A549 (cell line): ENCODE results near the gene ZNF362. TPM values are rescaled to one million over a fixed set of nuclear protein-coding genes. Genes with fewer than 3 reads are reported as not detected.

Source experiments
- ATAC-seq, 2 experiments: fragments of 200-7000 bp in 1 of 2; fragments of >200 bp in 1 of 2; cut with Nextera tagmentation in 1 of 2; cut with Tn5 transposase in 1 of 2; 3 replicates each; pipeline versions ENCODE4 v1.8.0 to v1.9.1; 2018 to 2020; ENCODE audit warnings: mild to moderate bottlenecking in 1 of 2, moderate library complexity in 1 of 2
- CTCF ChIA-PET: fragments of 300-600 bp; sonication (Branson Sonifier 250); formaldehyde crosslinking; extraction: SDS; loops from one replicate; lab custom pipeline; 2021; ENCODE audit warnings: antibody characterized with exemption, inconsistent platforms; lab: Yijun Ruan, JAX
- POLR2A ChIA-PET: fragments of 350-600 bp; formaldehyde crosslinking; extraction: SDS; loops from one replicate; lab custom pipeline; 2021; ENCODE audit warnings: antibody characterized with exemption, inconsistent platforms; lab: Yijun Ruan, JAX
- DNase-seq, 2 experiments: peaks; one replicate each; pipeline versions ENCODE4 v3.0.0 to v3.0.0-alpha.2; 2011 to 2016; ENCODE audit warnings: low read depth in 1 of 2, low spot score in 1 of 2
- FAIRE-seq: peaks from 2 replicates; lab custom pipeline; 2011; peaks lifted over from hg19 to GRCh38; lab: Jason Lieb, UNC
- H3K27ac ChIP-seq, 2 experiments: fragments of >200 bp; sonication (Bioruptor Twin); formaldehyde crosslinking; 3 replicates each; pipeline ENCODE4 v1.5.1; 2016 to 2017
- H3K4me1 ChIP-seq: fragments of >200 bp; sonication (Bioruptor Twin); formaldehyde crosslinking; 3 replicates; pipeline ENCODE4 v1.6.1; 2016
- H3K4me2 ChIP-seq: fragments of >200 bp; sonication (Bioruptor Twin); formaldehyde crosslinking; 3 replicates; pipeline ENCODE4 v1.6.1; 2016
- H3K4me3 ChIP-seq: fragments of >200 bp; sonication (Bioruptor Twin); formaldehyde crosslinking; 3 replicates; pipeline ENCODE4 v1.5.1; 2016
- H3K9me3 ChIP-seq: fragments of >200 bp; sonication (Bioruptor Twin); formaldehyde crosslinking; 3 replicates; pipeline ENCODE4 v1.6.1; 2016
- CEBPB ChIP-seq, 2 experiments: fragments of >200 bp in 1 of 2; sonication (Bioruptor Twin) in 1 of 2; formaldehyde crosslinking in 1 of 2; IDR thresholded peaks; 2 replicates each; pipeline ENCODE4 v1.6.1; 2012 to 2016
- CHD2 ChIP-seq: fragments of 150-350 bp; IDR thresholded peaks from 2 replicates; pipeline ENCODE4 v1.6.1; 2014; ENCODE audit warnings: low read length; ENCODE audit not compliant: partially characterized antibody
- CTCF ChIP-seq: fragments of >200 bp; sonication (Bioruptor Twin); formaldehyde crosslinking; IDR thresholded peaks from 3 replicates; pipeline ENCODE4 v1.5.1; 2016
- EP300 ChIP-seq, 2 experiments: fragments of >200 bp; sonication (Bioruptor Twin); formaldehyde crosslinking; IDR thresholded peaks; 2 replicates in 1 of 2; 3 replicates in 1 of 2; pipeline ENCODE4 v1.6.1; 2016 to 2017
- ESRRA ChIP-seq: fragments of 150-350 bp; IDR thresholded peaks from 2 replicates; pipeline ENCODE4 v1.6.1; 2014; ENCODE audit warnings: mild to moderate bottlenecking, low read length, borderline replicate concordance
- HDAC2 ChIP-seq: fragments of 200-600 bp; sonication (generic); IDR thresholded peaks from 2 replicates; pipeline ENCODE4 v1.6.1; 2016
- HES2 ChIP-seq: fragments of >200 bp; sonication (Bioruptor Twin); formaldehyde crosslinking; IDR thresholded peaks from 2 replicates; pipeline ENCODE4 v1.6.1; 2016
- HMGXB4 ChIP-seq: fragments of 250-450 bp; sonication (Bioruptor Pico); IDR thresholded peaks from 2 replicates; pipeline ENCODE4 v1.5.0; 2021; ENCODE audit warnings: mild to moderate bottlenecking, moderate library complexity, borderline replicate concordance
- HOXA7 ChIP-seq: fragments of 250-450 bp; sonication (Bioruptor Pico); IDR thresholded peaks from 2 replicates; pipeline ENCODE4 v1.5.0; 2020; ENCODE audit warnings: mild to moderate bottlenecking, moderate library complexity
- JUNB ChIP-seq: fragments of >200 bp; sonication (Bioruptor Twin); formaldehyde crosslinking; IDR thresholded peaks from 2 replicates; pipeline ENCODE4 v1.6.1; 2016
- KDM1A ChIP-seq: fragments of 200-600 bp; sonication (generic); IDR thresholded peaks from 2 replicates; pipeline ENCODE4 v1.6.1; 2016; ENCODE audit warnings: low read depth, mild to moderate bottlenecking
- MAFK ChIP-seq: fragments of 450-650 bp; IDR thresholded peaks from 2 replicates; pipeline ENCODE4 v1.6.1; 2014; ENCODE audit not compliant: partially characterized antibody
- MAX ChIP-seq: IDR thresholded peaks from 2 replicates; pipeline ENCODE4 v1.6.1; 2012
- MAZ ChIP-seq: fragments of 150-350 bp; IDR thresholded peaks from 2 replicates; pipeline ENCODE4 v1.6.1; 2014; ENCODE audit warnings: antibody characterized with exemption, low read depth, low read length, borderline replicate concordance
- MYC ChIP-seq: IDR thresholded peaks from 2 replicates; pipeline ENCODE4 v1.6.1; 2012; ENCODE audit warnings: mild to moderate bottlenecking, inconsistent platforms, low read length, improper control_type of control experiment, borderline replicate concordance
- NFE2L2 ChIP-seq: fragments of 150-350 bp; conservative IDR thresholded peaks from 2 replicates; pipeline ENCODE4 v1.6.1; 2014; ENCODE audit warnings: low read length
- NR3C1 ChIP-seq: fragments of >200 bp; sonication (Bioruptor Twin); formaldehyde crosslinking; IDR thresholded peaks from 3 replicates; pipeline ENCODE4 v1.6.1; 2017
- PBX3 ChIP-seq: IDR thresholded peaks from 2 replicates; pipeline ENCODE4 v1.6.1; 2012
- RAD21 ChIP-seq, 2 experiments: fragments of >200 bp in 1 of 2; sonication (Bioruptor Twin) in 1 of 2; formaldehyde crosslinking in 1 of 2; IDR thresholded peaks in 1 of 2; conservative IDR thresholded peaks in 1 of 2; 2 replicates in 1 of 2; 3 replicates in 1 of 2; pipeline ENCODE4 v1.6.1; 2012 to 2018; ENCODE audit warnings: inconsistent platforms in 1 of 2
- RCOR1 ChIP-seq: fragments of 150-350 bp; IDR thresholded peaks from 2 replicates; pipeline ENCODE4 v1.6.1; 2014; ENCODE audit warnings: antibody characterized with exemption, low read length, low read depth
- TP53 ChIP-seq: fragments of 250-450 bp; sonication (Bioruptor Pico); IDR thresholded peaks from 2 replicates; pipeline ENCODE4 v1.5.0; 2021; ENCODE audit warnings: mild to moderate bottlenecking, moderate library complexity
- ZC3H11A ChIP-seq: fragments of 450-650 bp; IDR thresholded peaks from 2 replicates; pipeline ENCODE4 v1.6.1; 2014; ENCODE audit warnings: antibody characterized with exemption, mild to moderate bottlenecking
- WGBS: methylation state at CpG from one replicate; pipeline ENCODE4 v1.1.6; 2017; ENCODE audit errors: missing lambda C conversion rate; 5-methylcytosine and 5-hydroxymethylcytosine counted together
- polyA plus RNA-seq, 4 experiments: library from polyadenylated mRNA; depleted of rRNA in 3 of 4; stranded (reverse); fragments of >200 nt; fragmentation: RNase III in 1 of 4; extraction: RNeasy Plus Mini Kit Qiagen cat#74134 plus additional on column Dnase treatment in 1 of 4; gene quantifications; 2 replicates in 3 of 4; 3 replicates in 1 of 4; pipeline ENCODE4 v1.2.3, GENCODE V29; 2011 to 2017

ZNF362 gene
- polyA plus RNA-seq, 2 of the 4 experiments (the other 2 are of a cell fraction), result 4.8 to 7.9 TPM

GRCh38 chr1:33272509-33272908, 16.2 kb downstream of the ZNF362 start:
- H3K4me2 ChIP-seq, result no peak overlapping the region
- DNase-seq (no peak), FAIRE-seq (no peak), ATAC-seq (no peak; a peak in 1 of 6 replicates)
- TF ChIP-seq MAFK (no peak), RAD21 (conservative IDR thresholded peaks at IDR 0.05 in 1 of 2, IDR thresholded peaks at IDR 0.05 in 1 of 2) (no peak), HMGXB4 (CRISPR knock-in tag) (no peak), KDM1A (no peak), HDAC2 (no peak), JUNB (no peak), CHD2 (no peak), ESRRA (no peak), HES2 (no peak), MAZ (no peak), NFE2L2 (no peak), CEBPB (IDR thresholded peaks at IDR 0.05) (no peak), MYC (no peak), ZC3H11A (no peak), PBX3 (no peak), MAX (no peak), TP53 (no peak)
- ChIA-PET CTCF (no interaction called here), POLR2A (no interaction called here)
- WGBS, result 72% methylated on average over 3 of the region's 3 CpGs
- no peak overlapping the region for H3K27ac ChIP-seq
- no peaks in the 10 kb centered on the region for H3K4me1 ChIP-seq
- no peaks in the 10 kb centered on the region for H3K9me3 ChIP-seq
- no peak overlapping the region for H3K4me3 ChIP-seq

- Histone ChIP-seq H3K27ac (no peak overlapping the region), H3K4me1 (no peaks in the 10 kb centered on the region), H3K4me2 (no peak overlapping the region), H3K4me3 (no peak overlapping the region), H3K9me3 (no peaks in the 10 kb centered on the region)
- DNase-seq, result no peak
- TF ChIP-seq EP300 (IDR thresholded peaks at IDR 0.05) (no peak), NR3C1 (no peak), RCOR1 (no peak), HOXA7 (CRISPR knock-in tag) (no peak), CTCF (no peak), MAZ (no peak), HMGXB4 (CRISPR knock-in tag) (no peak), MAX (no peak)
- ChIA-PET CTCF (no interaction called here), POLR2A (no interaction called here)
- no CpG with 5 or more reads among the region's 1 CpG for WGBS
- ATAC-seq, result no peak
- no peak for FAIRE-seq
Observed at GRCh38 chr1:33272930-33273329, 16.6 kb downstream of the ZNF362 start.
